SU-DHL-6 (cell line): ENCODE results near the gene PITPNM3.

Experiments used
- H2AFZ ChIP-seq: fragments of 200-600 bp; sonication (generic); 2 replicates; pipeline ENCODE4 v1.6.1; 2014; ENCODE audit warnings: low read depth, mild to moderate bottlenecking, moderate library complexity, mixed read lengths, antibody characterized with exemption, low read length; ENCODE audit not compliant: severe bottlenecking
- H3F3A ChIP-seq: fragments of 200-600 bp; shearing (Covaris generic); 2 replicates; pipeline ENCODE4 v1.6.0; 2016; ENCODE audit warnings: antibody characterized with exemption, mild to moderate bottlenecking; ENCODE audit not compliant: insufficient read depth
- H3K27ac ChIP-seq: fragments of 200-600 bp; sonication (generic); 2 replicates; pipeline ENCODE4 v1.5.1; 2016; ENCODE audit warnings: low read depth, mild to moderate bottlenecking, low read length, moderate library complexity, mixed read lengths
- H3K27me3 ChIP-seq: fragments of 200-600 bp; sonication (generic), shearing (Covaris generic); 2 replicates; pipeline ENCODE4 v1.6.0; 2014; ENCODE audit warnings: mild to moderate bottlenecking, low read length
- H3K36me3 ChIP-seq: fragments of 200-600 bp; sonication (generic); 2 replicates; pipeline ENCODE4 v1.6.1; 2014; ENCODE audit warnings: mild to moderate bottlenecking, low read length, mixed read lengths
- H3K4me2 ChIP-seq: fragments of 300-600, 200-600 bp; shearing (Covaris generic), sonication (generic); 2 replicates; pipeline ENCODE4 v1.6.0; 2014; ENCODE audit warnings: low read length, low read depth, mild to moderate bottlenecking; ENCODE audit not compliant: poor library complexity, severe bottlenecking
- H3K4me3 ChIP-seq: fragments of 200-600 bp; sonication (generic); 2 replicates; pipeline ENCODE4 v1.5.1; 2014; ENCODE audit warnings: antibody characterized with exemption, low read length, mild to moderate bottlenecking, mixed read lengths; ENCODE audit not compliant: insufficient read depth, poor library complexity, severe bottlenecking
- H3K79me2 ChIP-seq: fragments of 200-600 bp; sonication (generic); 2 replicates; pipeline ENCODE4 v1.6.1; 2014; ENCODE audit warnings: mild to moderate bottlenecking, low read length, moderate library complexity; ENCODE audit not compliant: insufficient read depth
- H3K9ac ChIP-seq: fragments of 200-600 bp; sonication (generic); 2 replicates; pipeline ENCODE4 v1.7.0; 2014; ENCODE audit warnings: mild to moderate bottlenecking, low read length
- H3K9me2 ChIP-seq: fragments of 200-600 bp; sonication (generic); replicated peaks from 2 replicates; pipeline ENCODE4 v1.6.1; 2014; ENCODE audit warnings: low read length; ENCODE audit not compliant: insufficient read depth
- H3K9me3 ChIP-seq: fragments of 200-600 bp; sonication (generic); 2 replicates; pipeline ENCODE4 v1.6.1; 2014; ENCODE audit warnings: low read length, mixed read lengths; ENCODE audit not compliant: insufficient read depth
- H4K20me1 ChIP-seq: fragments of 200-600 bp; sonication (generic); 2 replicates; pipeline ENCODE4 v1.6.1; 2014; ENCODE audit warnings: low read depth, mild to moderate bottlenecking, antibody characterized with exemption, low read length, moderate library complexity, mixed read lengths
- CTCF ChIP-seq: fragments of 200-600 bp; sonication (generic); IDR thresholded peaks from one replicate; pipeline ENCODE4 v1.5.1; 2017; ENCODE audit warnings: antibody characterized with exemption, mild to moderate bottlenecking, low read length, moderate library complexity; ENCODE audit not compliant: insufficient read depth, poor library complexity, severe bottlenecking
- EZH2phosphoT487 ChIP-seq: fragments of 200-600 bp; sonication (generic), shearing (Covaris generic); conservative IDR thresholded peaks from 2 replicates; pipeline ENCODE4 v1.6.1; 2018; ENCODE audit warnings: mild to moderate bottlenecking, antibody characterized with exemption, low read length, moderate library complexity, mixed read lengths

The PITPNM3 gene

DNA sequence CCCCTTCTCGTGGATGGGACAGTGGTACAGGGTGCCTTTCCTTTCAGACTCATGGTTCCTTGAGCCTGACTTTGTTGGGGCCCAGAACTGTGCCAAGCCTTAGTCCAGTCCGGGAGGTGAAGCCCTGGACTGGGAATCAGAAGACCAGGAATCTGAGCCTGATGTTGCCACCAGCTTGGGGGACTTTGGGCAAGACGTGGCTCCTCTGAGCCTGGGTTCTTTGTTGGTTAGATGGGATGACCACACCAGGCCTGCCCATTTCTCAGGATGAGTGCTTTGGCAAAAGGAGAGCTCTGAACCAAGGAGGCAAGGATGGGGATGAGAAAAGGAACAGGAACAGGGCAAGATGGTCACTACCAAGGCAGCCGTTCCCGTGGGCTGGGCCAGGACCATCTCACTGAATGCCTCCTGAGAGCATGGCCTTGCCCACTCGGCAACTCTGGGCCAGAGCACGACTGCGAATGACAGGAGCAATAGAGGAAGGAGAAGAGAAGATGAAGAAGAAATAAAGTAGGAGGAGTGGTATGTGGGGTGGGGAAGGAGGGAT lies 32.5 kb downstream of the PITPNM3 start:
- no peak overlapping the region for H3K4me2 ChIP-seq
- TF ChIP-seq EZH2phosphoT487 (no peak), CTCF (no peak)
- H3K27me3 ChIP-seq, result no peaks in the 10 kb centered on the region
- no peaks in the 10 kb centered on the region for H3K9me3 ChIP-seq
- H3K79me2 ChIP-seq, result no peaks in the 10 kb centered on the region
- no peaks in the 10 kb centered on the region for H3F3A ChIP-seq
- no peak overlapping the region for H3K4me3 ChIP-seq
- H3K9me2 ChIP-seq, result no peaks in the 10 kb centered on the region; the same call in 1 of the 2 replicates
- no peak overlapping the region for H3K27ac ChIP-seq
- H3K9ac ChIP-seq, result no peak overlapping the region
- H2AFZ ChIP-seq, result no peak overlapping the region
- H4K20me1 ChIP-seq, result no peaks in the 10 kb centered on the region
- H3K36me3 ChIP-seq, result no peaks in the 10 kb centered on the region

- no peaks in the 10 kb centered on the region; the same call in 1 of the 2 replicates for H3K9me2 ChIP-seq
- H2AFZ ChIP-seq, result no peak overlapping the region
- H3K4me2 ChIP-seq, result no peak overlapping the region
- H3K4me3 ChIP-seq, result no peak overlapping the region
- no peaks in the 10 kb centered on the region for H3K36me3 ChIP-seq
- H3K79me2 ChIP-seq, result no peaks in the 10 kb centered on the region
- no peaks in the 10 kb centered on the region for H3F3A ChIP-seq
- H3K9ac ChIP-seq, result no peak overlapping the region
- no peak for TF ChIP-seq EZH2phosphoT487
- no peak for TF ChIP-seq CTCF
- no peaks in the 10 kb centered on the region for H3K27me3 ChIP-seq
- no peaks in the 10 kb centered on the region for H4K20me1 ChIP-seq
- H3K27ac ChIP-seq, result no peak overlapping the region
- H3K9me3 ChIP-seq, result no peaks in the 10 kb centered on the region
These were observed 33.0 kb downstream of the PITPNM3 start for GRCh38 chr17:6523330-6523729.

GRCh38 chr17:6521586-6521985 lies 34.8 kb downstream of the PITPNM3 start:
- Histone ChIP-seq H3K9me3 (no peaks in the 10 kb centered on the region), H4K20me1 (no peaks in the 10 kb centered on the region), H3K4me3 (no peak overlapping the region), H3K9me2 (no peaks in the 10 kb centered on the region; the same call in 1 of the 2 replicates), H2AFZ (no peak overlapping the region), H3K36me3 (no peaks in the 10 kb centered on the region), H3K79me2 (no peaks in the 10 kb centered on the region), H3F3A (no peaks in the 10 kb centered on the region), H3K4me2 (no peak overlapping the region), H3K27me3 (no peaks in the 10 kb centered on the region), H3K27ac (no peak overlapping the region), H3K9ac (no peak overlapping the region)
- TF ChIP-seq CTCF (no peak), EZH2phosphoT487 (no peak)
